ENCODE measurements around the gene TOE1. TPM values are rescaled to one million over a fixed set of nuclear protein-coding genes. Genes with fewer than 3 reads are reported as not detected.

TOE1 gene
- total RNA-seq, 2 donors from 2014 or later = 30.2 to 34.0 TPM

GRCh38 chr1:45319761-45320160, 20.2 kb upstream of the TOE1 start:
- Mint-ChIP-seq H3K36me3 (no peaks in the 10 kb centered on the region), H3K9me3 (no peaks in the 10 kb centered on the region), H3K27ac (no peak overlapping the region)
- DNase-seq (ENCODE audit: low spot score in 2 of 2) (no peak), ATAC-seq (no peak)

GRCh38 chr1:45321444-45321843, 18.5 kb upstream of the TOE1 start:
- DNase-seq (ENCODE audit: low spot score in 2 of 2) = no peak
- ATAC-seq = no peak
- no peaks in the 10 kb centered on the region for H3K36me3 Mint-ChIP-seq
- H3K27ac Mint-ChIP-seq = no peak overlapping the region
- H3K9me3 Mint-ChIP-seq = no peaks in the 10 kb centered on the region

- Mint-ChIP-seq H3K9me3 (no peaks in the 10 kb centered on the region), H3K36me3 (peaks cover under 1% of the 10 kb centered on the region in 2 donors), H3K27ac (no peak overlapping the region)
- no peak for ATAC-seq
- DNase-seq (ENCODE audit: low spot score in 2 of 2) = no peak
Observed at GRCh38 chr1:45322486-45323040, 17.4 kb upstream of the TOE1 start.

- peaks cover 7 to 13% of the 10 kb centered on the region in 2 donors for H3K36me3 Mint-ChIP-seq
- ATAC-seq (no peak), DNase-seq (ENCODE audit: low spot score in 2 of 2) (no peak)
- peak overlapping the region; percentile 77 to 80 for H3K27ac Mint-ChIP-seq
- H3K9me3 Mint-ChIP-seq = no peaks in the 10 kb centered on the region
Observed at GRCh38 chr1:45325851-45326506, 14.0 kb upstream of the TOE1 start.

- Mint-ChIP-seq H3K9me3 (no peaks in the 10 kb centered on the region), H3K27ac (peak within 1 kb of the TSS; percentile 77 to 80), H3K36me3 (peaks cover 7 to 13% of the 10 kb centered on the region in 2 donors)
- DNase-seq (ENCODE audit: low spot score in 2 of 2) = peak in 1 of 2 donors; percentile 66
- ATAC-seq = peak; percentile 84 to 91
Observed at GRCh38 chr1:45326627-45327623, 13.0 kb upstream of the TOE1 start, which contains the start of gene HPDL. Gene HPDL, plus strand, starts transcription at chr1:45326895. Its CDS starts 254 bp downstream, at chr1:45327149.

GRCh38 chr1:45327644-45328515, 12.1 kb upstream of the TOE1 start:
- Mint-ChIP-seq H3K27ac (peak overlapping the region; percentile 36 to 80), H3K36me3 (peaks cover 7 to 13% of the 10 kb centered on the region in 2 donors), H3K9me3 (no peaks in the 10 kb centered on the region)
- DNase-seq (ENCODE audit: low spot score in 2 of 2) = no peak
- no peak for ATAC-seq

- no peak for DNase-seq (ENCODE audit: low spot score in 2 of 2)
- H3K9me3 Mint-ChIP-seq = no peaks in the 10 kb centered on the region
- ATAC-seq = no peak
- peak overlapping the region; percentile 80 to 86 for H3K27ac Mint-ChIP-seq
- peaks cover 7 to 13% of the 10 kb centered on the region in 2 donors for H3K36me3 Mint-ChIP-seq
Observed at GRCh38 chr1:45328680-45329079, 11.3 kb upstream of the TOE1 start.

- H3K27ac Mint-ChIP-seq = peak overlapping the region; percentile 37 to 72
- DNase-seq (ENCODE audit: low spot score in 2 of 2) = no peak
- peaks cover 7 to 13% of the 10 kb centered on the region in 2 donors for H3K36me3 Mint-ChIP-seq
- peak in 1 of 2 donors; percentile 45 for ATAC-seq
- no peaks in the 10 kb centered on the region for H3K9me3 Mint-ChIP-seq
Observed at GRCh38 chr1:45329445-45329844, 10.5 kb upstream of the TOE1 start.

- peaks cover 7 to 13% of the 10 kb centered on the region in 2 donors for H3K36me3 Mint-ChIP-seq
- ATAC-seq (no peak), DNase-seq (ENCODE audit: low spot score in 2 of 2) (no peak)
- no peak overlapping the region for H3K27ac Mint-ChIP-seq
- H3K9me3 Mint-ChIP-seq = no peaks in the 10 kb centered on the region
Observed at GRCh38 chr1:45331436-45332345, 8.3 kb upstream of the TOE1 start.

GRCh38 chr1:45332346-45332720, 7.6 kb upstream of the TOE1 start:
- Mint-ChIP-seq H3K27ac (no peak overlapping the region), H3K36me3 (peaks cover 7 to 16% of the 10 kb centered on the region in 2 donors), H3K9me3 (no peaks in the 10 kb centered on the region)
- DNase-seq (ENCODE audit: low spot score in 2 of 2) (no peak), ATAC-seq (no peak)

GRCh38 chr1:45334308-45335245, 5.4 kb upstream of the TOE1 start:
- ATAC-seq = no peak
- peaks cover 16 to 24% of the 10 kb centered on the region in 2 donors for H3K36me3 Mint-ChIP-seq

GRCh38 chr1:45335855-45336324, 4.1 kb upstream of the TOE1 start:
- peaks cover 29 to 35% of the 10 kb centered on the region in 2 donors for H3K36me3 Mint-ChIP-seq
- H3K27ac Mint-ChIP-seq = peak overlapping the region in 1 of 2 donors; percentile 72
- peaks cover 0 to 5% of the 10 kb centered on the region in 2 donors for H3K9me3 Mint-ChIP-seq
- no peak for ATAC-seq
- DNase-seq (ENCODE audit: low spot score in 2 of 2) = no peak

More at GRCh38 chr1:45334308-45335245, 5.4 kb upstream of the TOE1 start:
- H3K27ac Mint-ChIP-seq = peak overlapping the region in 1 of 2 donors; percentile 72
- peaks cover 0 to 5% of the 10 kb centered on the region in 2 donors for H3K9me3 Mint-ChIP-seq
- DNase-seq (ENCODE audit: low spot score in 2 of 2) = no peak

- Mint-ChIP-seq H3K9me3 (peaks cover 0 to 5% of the 10 kb centered on the region in 2 donors), H3K36me3 (peaks cover 41 to 47% of the 10 kb centered on the region in 2 donors), H3K27ac (peak overlapping the region in 1 of 2 donors; percentile 97)
- no peak for ATAC-seq
- DNase-seq (ENCODE audit: low spot score in 2 of 2) = no peak
Observed at GRCh38 chr1:45337630-45338325, 2.2 kb upstream of the TOE1 start.

Data from activated naive CD4-positive, alpha-beta T cell treated with anti-CD3 and anti-CD28 coated beads, Interleukin-2, amount 50 U/mL, for 72 hours (primary cell).